HL-60 (cell line): ENCODE results near the gene LIFR. TPM values are rescaled to one million over a fixed set of nuclear protein-coding genes. Genes with fewer than 3 reads are reported as not detected.

ENCODE experiments used
- DNase-seq, 2 experiments: peaks; one replicate each; pipeline ENCODE4 v3.0.0-alpha.2; 2010 to 2020; ENCODE audit warnings: low read depth in 1 of 2, low spot score in 1 of 2
- H3K27ac ChIP-seq: fragments of 250-450 bp; sonication (Bioruptor Pico); replicated peaks from 2 replicates; pipeline ENCODE4 v1.5.1; 2020; ENCODE audit warnings: mild to moderate bottlenecking, moderate library complexity
- H3K27me3 ChIP-seq: fragments of 250-450 bp; sonication (Bioruptor Pico); 2 replicates; pipeline ENCODE4 v1.5.1; 2021; ENCODE audit warnings: mild to moderate bottlenecking, moderate library complexity; ENCODE audit not compliant: insufficient read depth, poor library complexity, severe bottlenecking
- H3K4me3 ChIP-seq: replicated peaks from 2 replicates; pipeline ENCODE4 v1.5.1; 2011; ENCODE audit warnings: mild to moderate bottlenecking, control low read depth, low read length; ENCODE audit not compliant: insufficient read depth
- GABPA ChIP-seq: IDR thresholded peaks from 2 replicates; pipeline ENCODE4 v1.6.1; 2012; ENCODE audit warnings: low read depth
- POLR2AphosphoS5 ChIP-seq: IDR thresholded peaks from 2 replicates; pipeline ENCODE4 v1.6.1; 2012; ENCODE audit warnings: low read depth
- SPI1 ChIP-seq: IDR thresholded peaks from 2 replicates; pipeline ENCODE4 v1.6.1; 2012; ENCODE audit warnings: low read depth, mild to moderate bottlenecking, borderline replicate concordance
- microRNA-seq: library from miRNA; unstranded; fragments of <30 nt; microRNA quantifications from one replicate; pipeline ENCODE4, GENCODE V29; 2018
- TF ChIP-seq, protein P1 (sequence below): IDR thresholded peaks from one replicate; pipeline ENCODE4 v1.5.1; 2011; ENCODE audit warnings: low read length, control low read depth, inconsistent platforms; ENCODE audit not compliant: insufficient read depth
- TF ChIP-seq, protein P2 (sequence below): IDR thresholded peaks from 2 replicates; pipeline ENCODE4 v1.6.1; 2012; ENCODE audit warnings: low read depth; ENCODE audit not compliant: insufficient replicate concordance

The LIFR gene

DNA sequence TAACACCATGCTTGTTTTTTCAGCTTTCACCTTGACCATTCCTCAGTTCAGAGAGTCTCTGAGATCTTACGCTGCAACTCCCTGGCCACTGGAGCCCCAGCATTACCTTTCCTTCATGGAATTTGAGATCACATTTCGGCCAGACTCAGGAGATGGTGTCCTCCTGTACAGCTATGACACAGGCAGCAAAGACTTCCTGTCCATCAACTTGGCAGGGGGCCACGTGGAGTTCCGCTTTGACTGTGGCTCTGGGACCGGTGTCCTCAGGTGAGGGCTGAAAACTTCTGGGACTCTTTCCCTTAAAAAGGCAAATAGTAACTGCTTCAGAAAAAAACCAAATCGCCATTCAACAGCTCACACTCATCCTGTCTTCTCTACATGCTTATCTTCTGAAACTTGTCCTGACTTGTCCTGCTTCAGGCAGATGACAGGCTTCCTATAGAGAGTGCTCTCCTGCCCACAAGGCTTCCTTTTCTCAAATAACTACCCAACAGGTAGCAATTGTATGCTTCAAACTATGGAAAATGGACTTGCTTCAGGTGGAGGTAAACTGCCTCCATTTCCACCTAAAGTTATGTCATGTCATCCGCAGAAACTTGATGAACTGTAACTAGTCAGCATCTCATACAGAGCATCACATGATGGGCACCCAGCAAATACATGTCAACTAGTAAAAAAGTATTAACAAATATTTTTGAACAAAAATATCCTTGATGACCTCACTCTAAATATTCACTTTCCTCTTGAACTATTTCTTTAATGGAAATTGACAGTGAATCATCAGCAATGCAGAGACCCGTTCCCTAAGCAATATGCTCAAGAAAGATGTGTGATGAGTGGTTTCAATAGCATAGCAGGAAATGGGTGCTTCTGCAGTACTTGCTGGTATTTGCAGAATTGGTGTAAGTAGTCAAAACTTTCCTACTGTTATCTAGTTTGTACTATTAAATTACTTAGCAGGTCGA is 129.2 kb downstream of the LIFR start:
- Histone ChIP-seq H3K4me3 (no peak overlapping the region), H3K27me3 (no peaks in the 10 kb centered on the region), H3K27ac (no peak overlapping the region)
- DNase-seq: no peak
- TF ChIP-seq GABPA: no peak
- TF ChIP-seq POLR2AphosphoS5: no peak
- TF ChIP-seq, protein P1, sequence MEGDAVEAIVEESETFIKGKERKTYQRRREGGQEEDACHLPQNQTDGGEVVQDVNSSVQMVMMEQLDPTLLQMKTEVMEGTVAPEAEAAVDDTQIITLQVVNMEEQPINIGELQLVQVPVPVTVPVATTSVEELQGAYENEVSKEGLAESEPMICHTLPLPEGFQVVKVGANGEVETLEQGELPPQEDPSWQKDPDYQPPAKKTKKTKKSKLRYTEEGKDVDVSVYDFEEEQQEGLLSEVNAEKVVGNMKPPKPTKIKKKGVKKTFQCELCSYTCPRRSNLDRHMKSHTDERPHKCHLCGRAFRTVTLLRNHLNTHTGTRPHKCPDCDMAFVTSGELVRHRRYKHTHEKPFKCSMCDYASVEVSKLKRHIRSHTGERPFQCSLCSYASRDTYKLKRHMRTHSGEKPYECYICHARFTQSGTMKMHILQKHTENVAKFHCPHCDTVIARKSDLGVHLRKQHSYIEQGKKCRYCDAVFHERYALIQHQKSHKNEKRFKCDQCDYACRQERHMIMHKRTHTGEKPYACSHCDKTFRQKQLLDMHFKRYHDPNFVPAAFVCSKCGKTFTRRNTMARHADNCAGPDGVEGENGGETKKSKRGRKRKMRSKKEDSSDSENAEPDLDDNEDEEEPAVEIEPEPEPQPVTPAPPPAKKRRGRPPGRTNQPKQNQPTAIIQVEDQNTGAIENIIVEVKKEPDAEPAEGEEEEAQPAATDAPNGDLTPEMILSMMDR: no peak
- TF ChIP-seq SPI1: no peak
- TF ChIP-seq, protein P2, sequence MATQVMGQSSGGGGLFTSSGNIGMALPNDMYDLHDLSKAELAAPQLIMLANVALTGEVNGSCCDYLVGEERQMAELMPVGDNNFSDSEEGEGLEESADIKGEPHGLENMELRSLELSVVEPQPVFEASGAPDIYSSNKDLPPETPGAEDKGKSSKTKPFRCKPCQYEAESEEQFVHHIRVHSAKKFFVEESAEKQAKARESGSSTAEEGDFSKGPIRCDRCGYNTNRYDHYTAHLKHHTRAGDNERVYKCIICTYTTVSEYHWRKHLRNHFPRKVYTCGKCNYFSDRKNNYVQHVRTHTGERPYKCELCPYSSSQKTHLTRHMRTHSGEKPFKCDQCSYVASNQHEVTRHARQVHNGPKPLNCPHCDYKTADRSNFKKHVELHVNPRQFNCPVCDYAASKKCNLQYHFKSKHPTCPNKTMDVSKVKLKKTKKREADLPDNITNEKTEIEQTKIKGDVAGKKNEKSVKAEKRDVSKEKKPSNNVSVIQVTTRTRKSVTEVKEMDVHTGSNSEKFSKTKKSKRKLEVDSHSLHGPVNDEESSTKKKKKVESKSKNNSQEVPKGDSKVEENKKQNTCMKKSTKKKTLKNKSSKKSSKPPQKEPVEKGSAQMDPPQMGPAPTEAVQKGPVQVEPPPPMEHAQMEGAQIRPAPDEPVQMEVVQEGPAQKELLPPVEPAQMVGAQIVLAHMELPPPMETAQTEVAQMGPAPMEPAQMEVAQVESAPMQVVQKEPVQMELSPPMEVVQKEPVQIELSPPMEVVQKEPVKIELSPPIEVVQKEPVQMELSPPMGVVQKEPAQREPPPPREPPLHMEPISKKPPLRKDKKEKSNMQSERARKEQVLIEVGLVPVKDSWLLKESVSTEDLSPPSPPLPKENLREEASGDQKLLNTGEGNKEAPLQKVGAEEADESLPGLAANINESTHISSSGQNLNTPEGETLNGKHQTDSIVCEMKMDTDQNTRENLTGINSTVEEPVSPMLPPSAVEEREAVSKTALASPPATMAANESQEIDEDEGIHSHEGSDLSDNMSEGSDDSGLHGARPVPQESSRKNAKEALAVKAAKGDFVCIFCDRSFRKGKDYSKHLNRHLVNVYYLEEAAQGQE: no peak

DNA sequence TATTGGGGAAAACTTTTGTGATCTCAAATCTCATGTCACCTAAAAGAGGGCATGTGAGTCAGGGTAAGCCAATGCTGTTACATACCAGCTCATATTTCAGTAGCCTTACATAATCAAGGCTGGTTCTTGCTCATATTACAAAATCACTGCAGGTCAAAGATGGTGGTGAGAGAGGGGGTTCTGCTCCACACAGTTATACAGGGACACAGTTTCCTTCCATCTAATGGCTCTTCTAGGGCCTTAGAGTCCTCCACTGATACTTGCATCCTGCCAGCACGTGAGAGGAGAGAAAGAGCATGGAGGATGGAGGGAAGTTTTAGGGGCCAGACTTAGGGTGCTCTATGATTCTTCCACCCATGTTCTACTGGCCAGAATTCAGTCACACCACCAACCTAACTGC is 130.0 kb downstream of the LIFR start:
- no peak overlapping the region for H3K4me3 ChIP-seq
- no peak for DNase-seq
- H3K27me3 ChIP-seq: no peaks in the 10 kb centered on the region
- no peak overlapping the region for H3K27ac ChIP-seq
- TF ChIP-seq, protein P1: no peak
- TF ChIP-seq GABPA: no peak
- TF ChIP-seq, protein P2: no peak

Small RNAs within 50 kb of the gene (microRNA-seq; reads per million reads assigned to microRNA genes)
- gene MIR3650: not detected
